ENCODE data around the gene LRRC4C. TPM values are rescaled to one million over a fixed set of nuclear protein-coding genes. Genes with fewer than 3 reads are reported as not detected.

The LRRC4C gene
- 0.28 TPM for total RNA-seq

- ATAC-seq = no peak
Measured at GRCh38 chr11:41459465-41460401, at the start of gene LRRC4C. LRRC4C (minus strand) TSS chr11:41459652.

- no peak for ATAC-seq
Measured at GRCh38 chr11:41508121-41508520, 48.7 kb upstream of the LRRC4C start.

- ATAC-seq = no peak
Measured at GRCh38 chr11:41499429-41499828, 40.0 kb upstream of the LRRC4C start.

- no peak for ATAC-seq
Measured at GRCh38 chr11:41498726-41499125, 39.3 kb upstream of the LRRC4C start.

GRCh38 chr11:41497974-41498373 is 38.5 kb upstream of the LRRC4C start:
- ATAC-seq = no peak

GRCh38 chr11:41494716-41495115 is 35.3 kb upstream of the LRRC4C start:
- no peak for ATAC-seq

- no peak for ATAC-seq
Measured at GRCh38 chr11:41486424-41486823, 27.0 kb upstream of the LRRC4C start.

- no peak for ATAC-seq
Measured at GRCh38 chr11:41483956-41484355, 24.5 kb upstream of the LRRC4C start.

- ATAC-seq = no peak
Measured at GRCh38 chr11:41479179-41479578, 19.7 kb upstream of the LRRC4C start.

GRCh38 chr11:41461057-41461681 is 1.7 kb upstream of the LRRC4C start:
- no peak for ATAC-seq

- no peak for ATAC-seq
Measured at GRCh38 chr11:41458641-41459040, 811 bp downstream of the LRRC4C start.

- no peak for ATAC-seq
Measured at GRCh38 chr11:41458154-41458553, 1.3 kb downstream of the LRRC4C start.

- no peak for ATAC-seq
Measured at GRCh38 chr11:41457216-41458014, 2.0 kb downstream of the LRRC4C start.

- no peak for ATAC-seq
Measured at GRCh38 chr11:41456269-41456668, 3.2 kb downstream of the LRRC4C start.

- no peak for ATAC-seq
Measured at GRCh38 chr11:41451011-41451410, 8.4 kb downstream of the LRRC4C start.

GRCh38 chr11:41449483-41450050 is 9.9 kb downstream of the LRRC4C start:
- ATAC-seq = no peak

GRCh38 chr11:41446566-41446965 is 12.9 kb downstream of the LRRC4C start:
- no peak for ATAC-seq

- no peak for ATAC-seq
Measured at GRCh38 chr11:41446107-41446506, 13.3 kb downstream of the LRRC4C start.

- no peak for ATAC-seq
Measured at GRCh38 chr11:41437006-41437490, 22.4 kb downstream of the LRRC4C start.

GRCh38 chr11:41435531-41435930 is 23.9 kb downstream of the LRRC4C start:
- no peak for ATAC-seq

GRCh38 chr11:41431784-41432183 is 27.7 kb downstream of the LRRC4C start:
- no peak for ATAC-seq

GRCh38 chr11:41419901-41420300 is 39.6 kb downstream of the LRRC4C start:
- ATAC-seq = no peak

Data from esophagus mucosa (tissue), 1 donor.